IPS-18c (cell line): ENCODE results near the gene PLS1.
"Not testable (repeated sequence)": the region's sequence is repeated elsewhere in the genome, so short reads cannot be mapped to it uniquely, and the experiment has no call there.

Experiments used
- H3K4me3 ChIP-seq: 2 replicates; pipeline ENCODE4 v1.7.0; 2013; ENCODE audit warnings: low read depth, mild to moderate bottlenecking, low read length, moderate library complexity; ENCODE audit not compliant: insufficient read depth
- H3K9me3 ChIP-seq: one replicate; pipeline ENCODE4 v1.6.1; 2013; ENCODE audit warnings: mild to moderate bottlenecking, low read length, moderate library complexity; ENCODE audit not compliant: control insufficient read depth, insufficient read depth

PLS1 gene

DNA sequence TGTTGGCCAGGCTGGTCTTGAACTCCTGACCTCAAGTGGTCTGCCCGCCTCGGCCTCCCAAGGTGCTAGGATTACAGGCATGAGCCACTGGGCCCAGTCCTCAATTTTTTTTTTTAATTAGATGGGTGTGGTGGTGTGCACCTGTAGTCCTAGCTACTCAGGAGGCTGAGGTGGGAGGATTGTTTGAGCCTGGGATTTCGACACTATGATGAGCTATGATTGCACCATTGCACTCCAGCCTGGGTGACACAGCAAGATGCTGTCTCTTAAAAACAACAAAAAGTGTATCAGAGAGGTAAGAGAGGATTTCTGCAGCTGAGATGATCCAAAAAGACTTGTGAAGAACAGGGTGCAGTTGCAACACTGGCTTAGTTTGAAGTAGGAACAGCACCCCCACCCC lies 118.7 kb downstream of the PLS1 start:
- H3K4me3 ChIP-seq, H3K9me3 ChIP-seq: not testable (repeated sequence)

DNA sequence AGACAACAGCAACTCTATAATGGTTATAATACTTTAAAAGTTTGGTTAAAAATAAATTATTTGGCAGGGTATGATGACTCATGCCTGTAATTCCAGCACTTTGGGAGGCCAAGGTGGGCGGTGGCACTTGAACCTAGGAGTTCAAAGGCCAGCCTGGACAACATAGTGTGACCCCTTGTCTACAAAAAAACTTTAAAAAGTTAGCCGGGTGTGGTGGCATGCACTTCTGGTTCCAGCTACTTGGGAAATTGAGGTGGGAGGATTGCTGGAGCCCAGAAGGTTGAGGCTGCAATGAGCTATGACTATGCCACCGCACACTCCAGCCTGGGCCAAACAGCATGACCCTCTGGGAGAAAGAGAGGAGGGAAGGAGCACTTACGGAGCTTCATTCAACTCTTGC lies 119.9 kb downstream of the PLS1 start:
- no peaks in the 10 kb centered on the region for H3K9me3 ChIP-seq
- no peak overlapping the region for H3K4me3 ChIP-seq

DNA sequence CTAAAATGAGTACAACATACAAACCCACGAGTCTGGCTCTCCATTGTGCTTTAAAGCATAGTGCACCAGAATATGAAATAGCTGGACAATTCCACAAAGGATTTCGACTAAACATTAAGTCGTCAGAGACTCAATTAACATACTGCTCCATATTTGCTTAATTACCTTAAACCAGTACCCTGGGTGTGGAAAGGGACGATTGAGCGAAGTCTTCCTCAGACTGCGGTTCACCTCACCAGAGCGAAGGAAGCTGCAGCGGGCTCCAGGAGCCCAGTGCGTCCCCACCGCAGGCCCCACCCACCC lies 127.4 kb downstream of the PLS1 start:
- Histone ChIP-seq H3K4me3 (peak overlapping the region; percentile 100), H3K9me3 (no peaks in the 10 kb centered on the region)

DNA sequence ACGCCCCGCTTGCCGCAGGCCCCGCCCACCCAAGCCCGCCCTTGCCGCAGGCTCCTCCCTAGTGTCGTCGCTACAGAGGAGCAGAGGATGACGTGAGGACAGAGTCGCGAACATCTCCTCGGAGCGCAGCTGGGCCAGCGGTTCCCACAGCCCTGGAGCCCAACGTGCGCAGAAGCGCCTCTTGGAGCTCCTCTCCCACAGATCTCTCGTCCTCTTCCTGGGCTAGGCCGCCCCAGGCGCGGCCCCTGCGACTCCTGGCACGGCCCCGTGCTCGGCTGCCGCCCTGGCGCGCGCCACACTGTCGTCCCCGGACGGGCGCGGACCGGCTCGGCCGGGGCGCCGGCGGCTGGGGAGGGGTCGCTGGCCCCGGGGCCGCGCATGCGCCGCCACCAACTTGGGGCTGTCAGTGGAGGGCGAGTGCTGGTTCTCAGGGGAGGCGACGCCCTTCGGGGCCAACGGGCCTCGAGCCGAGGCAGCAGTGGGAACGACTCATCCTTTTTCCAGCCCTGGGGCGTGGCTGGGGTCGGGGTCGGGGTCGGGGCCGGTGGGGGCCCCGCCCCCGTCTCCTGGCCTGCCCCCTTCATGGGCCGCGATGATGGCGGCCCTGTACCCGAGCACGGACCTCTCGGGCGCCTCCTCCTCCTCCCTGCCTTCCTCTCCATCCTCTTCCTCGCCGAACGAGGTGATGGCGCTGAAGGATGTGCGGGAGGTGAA lies 127.9 kb downstream of the PLS1 start, which contains the start of gene TRPC1:
Gene TRPC1 (plus strand): TSS at position 67 of the 714 bp plus-strand sequence. CDS start 526 bp downstream, at position 593.
- Histone ChIP-seq H3K9me3 (no peaks in the 10 kb centered on the region), H3K4me3 (peak within 1 kb of the TSS; percentile 100)

DNA sequence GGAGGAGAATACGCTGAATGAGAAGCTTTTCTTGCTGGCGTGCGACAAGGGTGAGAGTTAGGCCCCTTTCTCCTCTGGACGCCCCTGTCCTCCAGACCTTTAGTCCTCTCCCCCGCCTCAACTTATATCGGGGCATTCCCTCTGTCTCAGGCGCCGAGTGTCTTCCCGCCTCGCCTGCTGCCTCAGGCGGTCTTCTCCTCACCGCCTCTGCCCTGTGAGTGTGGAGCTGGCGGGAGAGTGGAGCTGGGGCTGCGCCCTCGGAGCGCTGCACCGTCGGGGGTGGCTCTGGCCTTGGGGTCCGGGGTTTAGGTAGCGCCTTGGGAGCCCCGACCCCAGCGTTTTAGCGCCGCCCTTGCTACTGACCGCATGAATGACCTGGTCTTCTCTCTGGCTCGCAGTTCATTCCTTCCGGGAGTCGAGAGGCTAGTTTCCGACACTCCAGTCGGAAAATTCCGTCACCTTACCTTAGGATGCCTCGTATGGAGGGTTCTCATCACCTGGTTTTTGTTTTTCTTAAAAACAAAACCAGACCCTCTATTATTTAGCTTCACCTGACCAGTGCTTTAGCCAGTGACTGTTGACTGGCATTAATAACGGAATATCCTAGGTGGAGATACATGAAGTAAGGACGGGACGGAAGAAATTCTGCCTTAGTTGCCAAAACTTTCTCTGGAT lies 128.6 kb downstream of the PLS1 start:
- H3K4me3 ChIP-seq: peak overlapping the region; percentile 100
- H3K9me3 ChIP-seq: no peaks in the 10 kb centered on the region

DNA sequence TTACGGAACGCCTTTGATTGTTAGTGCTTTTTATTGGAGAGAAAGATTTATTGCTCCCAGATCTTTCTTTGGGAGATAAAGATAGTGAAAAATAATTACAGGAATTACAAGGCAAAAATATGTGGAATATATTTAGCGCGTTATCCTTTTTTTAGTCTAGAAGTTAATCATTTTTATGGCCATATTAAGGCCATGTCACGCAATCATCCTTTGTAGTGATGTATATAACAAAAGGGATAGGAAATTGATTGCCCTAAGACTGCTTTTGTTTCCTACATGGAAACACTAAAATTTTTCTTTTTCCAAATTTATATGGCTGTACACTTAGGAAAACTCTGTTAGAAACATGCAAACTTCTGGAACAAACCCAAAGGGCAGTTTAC lies 129.2 kb downstream of the PLS1 start:
- peak overlapping the region; percentile 100 for H3K4me3 ChIP-seq

DNA sequence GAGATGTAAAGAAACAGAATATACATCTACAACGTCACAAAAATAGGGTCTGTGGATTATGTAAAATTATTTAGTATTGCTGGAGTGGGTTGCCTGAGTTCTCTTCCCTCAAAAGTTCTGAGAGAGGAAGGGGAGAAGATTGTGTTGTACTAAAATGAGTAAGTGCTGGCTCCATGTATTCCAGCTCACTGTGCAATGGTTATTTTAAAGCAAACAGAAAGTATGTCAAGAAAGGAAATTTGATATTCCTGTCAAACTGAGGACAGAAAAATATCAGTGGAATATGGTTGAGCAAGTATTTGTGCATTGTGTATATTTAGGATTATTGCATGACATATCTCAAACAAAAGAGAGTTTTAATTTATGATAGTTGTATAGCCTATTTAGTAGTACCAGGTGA lies 129.8 kb downstream of the PLS1 start:
- no peaks in the 10 kb centered on the region for H3K9me3 ChIP-seq
- no peak overlapping the region for H3K4me3 ChIP-seq

More for the DNA sequence above, 129.2 kb downstream of the PLS1 start:
- H3K9me3 ChIP-seq: no peaks in the 10 kb centered on the region

DNA sequence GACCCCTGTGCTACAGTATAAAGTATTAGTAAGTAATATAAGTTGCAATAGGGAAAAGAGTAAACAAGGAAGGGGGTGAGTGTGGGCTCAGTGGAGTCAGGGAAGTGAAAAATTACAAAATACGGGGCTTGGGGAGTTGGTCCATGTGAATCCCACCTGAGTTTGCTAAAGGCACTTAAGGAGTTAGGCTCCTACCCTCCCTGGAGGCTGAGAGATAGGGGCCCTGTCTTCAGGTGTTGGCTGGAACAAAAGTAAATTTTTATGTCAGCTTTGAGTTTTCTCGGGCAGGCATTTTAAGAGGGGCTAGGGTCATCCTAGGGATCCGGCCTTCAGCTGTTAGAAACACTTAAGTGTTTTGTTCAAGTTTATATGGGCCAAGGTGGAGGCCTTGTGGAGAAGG lies 135.9 kb downstream of the PLS1 start:
- H3K4me3 ChIP-seq: no peak overlapping the region
- H3K9me3 ChIP-seq: no peaks in the 10 kb centered on the region

DNA sequence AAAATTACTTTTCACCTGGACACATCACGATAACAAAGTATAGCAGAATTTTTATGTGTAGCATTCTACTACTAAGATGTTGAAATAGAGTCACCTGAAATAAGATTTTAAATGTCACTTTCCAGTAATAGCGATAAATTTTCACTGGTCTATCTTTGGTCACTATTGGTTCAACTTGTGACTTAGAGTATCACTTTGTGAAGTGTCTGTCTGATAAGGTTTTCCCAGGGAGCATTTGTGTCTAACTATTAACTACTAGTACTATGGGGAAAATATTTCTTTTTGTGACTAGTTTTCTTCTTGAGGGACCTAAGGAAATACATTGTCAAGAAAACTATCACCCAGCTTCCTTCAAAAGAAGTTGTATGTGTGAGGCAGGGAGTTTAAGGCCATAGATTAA lies 138.6 kb downstream of the PLS1 start:
- no peak overlapping the region for H3K4me3 ChIP-seq

DNA sequence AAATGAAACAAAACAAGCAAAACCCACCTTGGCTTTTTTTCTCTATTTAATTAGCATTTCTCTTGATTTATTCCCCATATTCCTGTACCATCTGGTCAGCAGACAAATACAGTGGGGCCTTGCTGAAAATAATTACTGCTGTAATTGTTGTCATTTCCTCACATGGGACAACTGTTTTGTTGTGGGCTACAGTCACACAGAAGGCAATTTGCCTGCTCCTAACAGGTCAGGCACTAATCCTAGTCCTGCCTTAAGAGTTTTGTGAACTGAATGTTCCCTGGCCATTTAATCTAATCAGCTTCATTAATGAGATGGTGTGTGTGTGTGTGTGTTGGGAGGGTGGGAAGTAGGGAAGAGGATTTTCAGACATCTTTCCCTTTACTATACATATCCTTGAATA lies 139.3 kb downstream of the PLS1 start:
- Histone ChIP-seq H3K4me3 (no peak overlapping the region), H3K9me3 (no peaks in the 10 kb centered on the region)

More for the DNA sequence above, 138.6 kb downstream of the PLS1 start:
- H3K9me3 ChIP-seq: no peaks in the 10 kb centered on the region

DNA sequence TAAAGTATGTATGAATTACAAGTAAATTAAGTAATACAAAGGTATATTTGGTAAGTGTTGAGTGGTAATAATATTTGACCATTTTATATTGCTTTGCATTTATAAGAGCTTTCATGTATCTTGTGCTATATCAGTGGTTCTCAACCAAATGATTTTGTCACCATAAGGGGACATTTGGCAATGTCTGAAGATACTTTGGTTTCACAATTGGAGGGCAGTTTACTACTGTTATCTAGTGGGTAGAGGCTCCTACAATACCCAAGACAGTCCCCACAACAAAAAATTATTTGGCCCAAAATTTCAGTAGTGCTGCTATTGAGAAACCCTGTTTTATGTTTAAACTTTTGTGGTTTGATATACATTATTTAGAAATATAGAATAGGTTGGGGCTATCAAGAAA lies 142.2 kb downstream of the PLS1 start:
- H3K4me3 ChIP-seq: no peak overlapping the region
- H3K9me3 ChIP-seq: no peaks in the 10 kb centered on the region

DNA sequence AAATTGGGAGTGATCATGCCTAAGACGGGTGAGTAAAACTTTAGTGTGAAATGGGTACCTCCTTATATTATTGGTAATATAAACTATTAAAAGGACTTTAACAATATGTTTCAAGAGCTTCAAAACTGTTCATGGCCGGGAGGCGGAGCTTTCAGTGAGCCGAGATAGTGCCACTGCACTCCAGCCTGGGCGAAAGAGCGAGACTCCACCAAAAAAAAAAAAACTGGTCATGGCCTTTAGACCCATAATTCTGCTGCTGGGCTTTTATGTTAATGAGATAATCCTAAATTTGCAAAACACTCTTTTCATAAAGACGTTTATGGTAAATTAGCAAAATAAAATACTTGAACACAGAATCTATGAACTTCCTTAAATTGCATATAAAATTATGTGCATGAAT lies 150.5 kb downstream of the PLS1 start:
- H3K9me3 ChIP-seq: no peaks in the 10 kb centered on the region

DNA sequence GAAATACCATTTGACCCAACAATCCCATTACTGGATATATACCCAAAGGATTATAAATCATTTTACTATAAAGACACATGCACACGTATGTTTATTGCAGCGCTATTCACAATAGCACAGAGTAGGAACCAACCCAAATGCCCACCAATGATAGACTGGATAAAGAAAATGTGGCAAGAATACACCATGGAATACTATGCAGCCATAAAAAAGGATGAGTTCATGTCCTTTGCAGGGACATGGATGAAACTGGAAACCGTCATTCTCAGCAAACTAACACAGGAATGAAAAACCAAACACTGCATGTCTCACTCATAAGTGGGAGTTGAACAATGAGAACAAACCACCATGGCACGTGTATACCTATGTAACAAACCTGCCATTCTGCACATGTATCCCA lies 154.3 kb downstream of the PLS1 start:
- H3K4me3 ChIP-seq: not testable (repeated sequence)

More for the DNA sequence above, 150.5 kb downstream of the PLS1 start:
- no peak overlapping the region for H3K4me3 ChIP-seq

DNA sequence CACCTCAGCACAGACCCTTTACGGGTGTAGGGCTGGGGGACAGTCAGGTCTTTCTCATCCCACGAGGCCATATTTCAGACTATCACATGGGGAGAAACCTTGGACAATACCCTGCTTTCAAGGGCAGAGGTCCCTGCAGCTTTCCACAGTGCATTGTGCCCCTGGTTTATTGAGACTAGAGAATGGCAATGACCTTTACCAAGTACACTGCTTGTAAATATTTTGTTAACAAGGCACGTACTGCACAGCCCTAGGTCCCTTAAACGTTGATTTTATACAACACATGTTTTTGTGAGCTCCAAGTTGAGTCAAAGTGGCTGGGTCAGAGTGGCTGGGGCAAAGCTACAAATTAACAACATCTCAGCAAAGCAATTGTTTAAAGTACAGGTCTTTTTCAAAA lies 156.4 kb downstream of the PLS1 start:
- H3K4me3 ChIP-seq: not testable (repeated sequence)

More for the DNA sequence above, 154.3 kb downstream of the PLS1 start:
- not testable (repeated sequence) for H3K9me3 ChIP-seq

DNA sequence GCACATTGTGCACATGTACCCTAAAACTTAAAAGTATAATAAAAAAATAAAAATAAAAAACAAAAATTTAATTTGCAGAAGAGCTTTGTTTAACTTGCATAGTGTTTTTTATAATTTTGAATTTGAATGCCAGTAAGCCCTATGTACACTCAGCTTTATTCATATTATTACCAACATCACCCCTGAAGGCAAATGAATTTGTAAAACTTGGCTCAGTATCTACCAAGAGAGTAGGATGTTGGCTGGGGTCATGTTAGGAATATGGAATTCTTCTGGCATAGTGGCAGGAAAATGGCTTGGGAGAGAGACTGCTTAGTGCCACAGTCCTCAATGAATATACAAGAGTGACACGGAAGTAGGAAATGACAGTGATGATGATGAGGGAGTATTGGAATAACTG lies 158.3 kb downstream of the PLS1 start:
- no peak overlapping the region for H3K4me3 ChIP-seq
- no peaks in the 10 kb centered on the region for H3K9me3 ChIP-seq

More for the DNA sequence above, 156.4 kb downstream of the PLS1 start:
- not testable (repeated sequence) for H3K9me3 ChIP-seq
